Middle frontal gyrus (tissue), 1 donor: ENCODE results near the gene SGTA.

ENCODE experiments used
- DNase-seq: peaks from one replicate; pipeline ENCODE4 v3.0.0-alpha.2; 2015; ENCODE audit warnings: low spot score; ENCODE audit errors: extremely low spot score

SGTA gene

GRCh38 chr19:2771786-2772674, 11.0 kb downstream of the SGTA start:
- no peak for DNase-seq

GRCh38 chr19:2770055-2771013, 12.7 kb downstream of the SGTA start:
- DNase-seq: no peak

DNA sequence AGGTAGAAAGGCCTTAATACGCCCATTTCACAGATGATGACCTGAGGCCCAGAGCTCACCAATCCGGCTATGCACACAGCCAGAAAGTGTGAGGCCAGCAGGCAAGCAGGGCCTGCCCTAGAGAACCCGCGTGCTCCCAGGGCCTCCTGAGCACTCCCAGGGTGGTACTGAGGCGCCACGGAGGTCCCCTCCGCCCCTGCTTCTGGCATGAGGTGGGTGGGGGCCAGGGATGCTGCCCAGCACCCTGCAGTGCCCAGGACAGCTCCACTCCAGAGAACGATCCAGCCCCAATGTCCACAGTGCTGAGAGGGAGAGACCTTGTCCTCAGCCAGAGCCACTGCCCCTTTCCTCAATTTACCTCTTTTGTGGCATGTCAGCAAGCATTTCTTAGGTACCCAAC, 13.9 kb downstream of the SGTA start:
- no peak for DNase-seq

DNA sequence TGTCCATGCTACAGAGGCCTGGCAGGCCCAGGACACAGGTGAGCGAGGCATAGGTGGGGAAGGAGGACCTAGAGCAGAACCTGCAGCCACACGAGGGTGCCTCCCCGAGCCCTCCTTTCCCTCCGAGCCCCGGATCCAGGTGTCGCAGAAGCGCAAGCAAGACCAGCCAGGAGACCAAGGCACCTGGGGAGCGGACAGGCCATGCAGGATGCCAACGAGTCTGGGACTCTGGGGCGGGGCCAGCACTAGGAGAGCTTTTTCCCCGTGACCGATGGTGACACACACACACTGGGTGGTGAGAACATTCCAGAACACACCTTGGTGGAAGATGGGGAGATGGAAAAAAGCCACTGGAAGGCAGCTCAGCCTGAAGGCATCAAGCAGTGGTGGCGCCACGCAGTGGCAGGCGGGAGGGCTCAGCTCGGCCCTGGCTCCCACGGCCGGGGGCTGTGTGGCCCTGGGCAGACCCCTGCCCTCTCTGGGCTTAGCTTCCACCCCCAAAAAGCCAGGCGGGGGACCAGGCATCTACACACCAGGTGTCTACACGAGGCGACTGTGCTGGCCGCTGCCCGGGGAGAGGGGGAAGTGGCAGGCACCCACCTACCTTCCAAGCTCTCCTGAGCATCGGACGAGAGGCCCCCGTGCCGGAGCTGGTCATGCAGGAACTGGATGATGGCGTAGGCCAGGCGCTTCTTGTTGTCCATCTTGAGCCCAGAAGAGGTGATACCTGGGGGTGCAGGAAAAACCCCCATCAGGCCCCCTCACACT, 14.5 kb downstream of the SGTA start:
- no peak for DNase-seq

DNA sequence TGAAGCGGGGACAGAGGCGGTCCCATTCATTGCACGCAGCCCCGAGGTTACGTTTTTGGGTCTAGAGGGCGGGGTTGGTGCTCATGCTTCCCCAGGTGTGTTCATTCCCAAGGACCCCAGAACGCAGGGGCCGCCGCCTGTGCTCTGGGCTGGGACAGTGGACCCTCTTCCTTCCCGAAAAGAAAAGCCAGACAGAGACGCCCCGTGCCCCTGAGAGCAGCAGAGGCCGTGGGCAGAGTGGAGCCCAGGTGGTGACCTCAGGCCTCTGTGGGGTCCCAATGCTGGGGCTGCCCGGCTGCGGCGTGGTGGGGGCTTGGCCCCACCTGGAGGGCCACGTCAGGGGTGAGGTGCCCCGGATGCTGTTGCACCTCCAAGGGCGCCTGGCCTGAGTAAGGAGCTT, 15.4 kb downstream of the SGTA start:
- no peak for DNase-seq

- DNase-seq: no peak
Measured at GRCh38 chr19:2766594-2767372, 16.3 kb downstream of the SGTA start.

DNA sequence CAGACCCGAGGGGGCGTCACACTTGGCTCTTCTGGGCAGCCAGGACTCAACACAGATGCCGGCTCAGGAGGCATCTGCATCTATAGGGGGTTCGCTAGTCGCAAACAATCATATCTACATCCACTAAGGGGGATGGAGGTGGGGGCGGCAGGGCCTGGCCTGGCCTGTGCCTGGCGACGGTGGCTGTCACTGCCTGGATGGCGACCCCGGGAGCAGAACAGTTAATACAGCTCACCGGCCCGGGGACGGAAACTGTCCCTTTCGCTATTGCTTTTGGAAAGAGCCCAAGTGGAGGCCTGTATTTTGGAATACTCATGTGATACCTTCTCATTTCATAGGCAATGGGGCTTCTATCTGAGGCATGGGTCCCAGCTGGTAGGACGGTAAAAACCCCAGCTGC, 17.7 kb downstream of the SGTA start:
- DNase-seq: no peak

DNA sequence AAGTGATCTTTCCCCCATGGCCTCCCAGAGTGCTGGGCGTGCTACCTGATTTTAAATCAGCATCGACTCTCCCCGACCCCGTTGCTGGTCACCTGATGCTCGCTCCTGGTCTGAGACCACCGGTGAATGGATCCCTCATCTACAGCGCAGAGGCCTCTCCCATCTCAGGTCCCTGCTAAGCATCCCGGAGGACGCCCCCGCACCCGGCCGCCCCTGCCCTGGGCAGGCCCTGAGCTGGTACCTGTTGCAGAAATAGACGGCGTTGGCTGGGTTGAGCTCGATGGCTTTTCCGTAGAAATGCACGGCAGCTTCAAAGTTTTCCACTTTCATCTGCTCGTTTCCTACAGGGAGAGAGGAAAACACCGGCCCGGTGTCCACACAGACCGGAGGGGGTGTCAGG, 18.1 kb downstream of the SGTA start:
- no peak for DNase-seq

DNA sequence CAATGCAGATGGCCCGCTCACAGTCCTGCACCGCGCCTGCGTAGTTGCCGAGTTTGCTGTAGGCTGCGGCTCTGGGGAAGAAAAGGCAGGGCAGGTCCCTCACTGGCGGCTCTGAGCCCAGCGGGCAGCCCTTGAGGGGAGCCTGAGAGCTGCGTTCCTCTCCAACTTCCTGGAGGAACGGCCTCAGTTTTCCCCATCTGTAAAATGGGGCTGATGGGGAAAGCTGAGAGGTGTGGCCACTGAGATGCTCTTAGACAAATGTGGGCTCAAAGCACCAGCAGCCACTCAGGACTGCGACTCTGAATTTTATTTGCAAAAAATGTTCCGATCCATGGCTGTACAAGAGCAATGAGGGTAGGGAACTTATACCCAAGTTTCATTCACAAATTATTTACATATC, 19.4 kb downstream of the SGTA start:
- no peak for DNase-seq

- DNase-seq: no peak
Measured at GRCh38 chr19:2762783-2763496, 20.1 kb downstream of the SGTA start.

GRCh38 chr19:2761876-2762782, 20.9 kb downstream of the SGTA start:
- DNase-seq: no peak

DNA sequence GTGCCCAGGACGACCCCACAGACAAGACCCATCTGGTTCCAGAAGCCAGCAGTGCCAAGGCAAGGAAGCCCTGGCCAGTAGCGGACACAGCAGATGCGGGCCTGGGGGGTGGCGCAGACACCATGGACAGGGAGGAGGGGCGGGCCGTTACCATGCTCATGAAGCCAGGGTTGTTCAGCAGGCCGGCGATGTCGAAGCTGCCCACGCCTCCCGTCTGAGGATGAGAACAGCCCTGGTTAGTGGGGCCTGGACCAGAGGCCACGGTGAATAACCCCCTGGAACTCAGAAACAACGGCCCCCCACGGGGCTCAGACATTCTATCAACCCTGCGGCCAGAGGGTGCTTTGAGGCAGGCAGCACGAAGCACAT, 21.8 kb downstream of the SGTA start:
- DNase-seq: no peak

DNA sequence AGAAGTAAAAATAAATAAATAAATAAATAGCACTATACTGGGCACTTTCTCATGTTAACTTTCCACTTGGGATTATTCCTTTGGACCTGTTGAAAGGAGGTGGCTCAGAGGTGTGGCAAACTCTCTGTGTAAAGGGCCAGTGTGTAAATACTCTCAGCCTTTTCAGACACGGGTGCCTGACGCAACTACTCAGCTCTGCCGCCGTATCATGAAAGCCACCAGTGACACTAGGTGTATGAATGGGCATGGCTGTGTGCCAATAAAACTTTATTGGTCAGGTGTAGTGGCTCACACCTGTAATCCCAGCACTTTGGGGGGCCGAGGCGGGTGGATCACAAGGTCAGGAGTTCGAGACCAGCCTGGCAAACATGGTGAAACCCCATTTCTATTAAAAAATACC, 23.1 kb downstream of the SGTA start:
- DNase-seq: no peak

- no peak for DNase-seq
Measured at GRCh38 chr19:2759362-2759761, 23.7 kb downstream of the SGTA start.

DNA sequence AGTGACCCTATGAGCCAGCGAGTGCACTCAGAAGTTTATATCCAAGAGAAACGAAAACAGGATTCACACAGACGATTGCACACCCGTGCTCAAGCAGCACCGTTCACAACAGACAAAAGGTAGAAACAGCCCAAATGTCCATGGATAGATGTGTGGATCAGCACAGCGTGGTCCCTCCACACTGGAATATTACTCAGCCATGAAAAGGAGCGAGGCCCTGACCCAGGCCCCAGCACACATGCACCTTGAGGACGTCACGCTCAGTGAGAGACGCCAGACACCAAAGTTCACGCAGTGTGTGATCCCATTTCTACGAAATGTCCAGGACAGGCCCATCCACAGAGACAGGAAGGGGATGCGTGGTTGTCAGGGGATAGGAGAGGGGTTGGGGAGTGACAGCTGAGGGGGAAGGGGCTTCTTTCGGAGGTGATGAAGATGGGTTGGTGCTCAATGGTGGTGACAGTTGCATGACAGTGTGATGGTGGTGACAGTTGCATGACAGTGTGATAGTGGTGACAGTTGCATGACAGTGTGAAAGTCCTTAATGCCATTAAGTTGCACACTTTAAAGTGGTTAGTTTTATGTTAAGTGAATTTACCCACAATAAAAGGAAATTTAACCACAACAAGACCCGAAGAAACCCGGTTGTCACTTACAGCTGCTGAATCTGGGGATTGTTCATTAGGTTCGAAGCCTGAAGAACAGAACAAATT, 24.3 kb downstream of the SGTA start:
- DNase-seq: no peak

GRCh38 chr19:2756921-2757881, 25.9 kb downstream of the SGTA start:
- no peak for DNase-seq

DNA sequence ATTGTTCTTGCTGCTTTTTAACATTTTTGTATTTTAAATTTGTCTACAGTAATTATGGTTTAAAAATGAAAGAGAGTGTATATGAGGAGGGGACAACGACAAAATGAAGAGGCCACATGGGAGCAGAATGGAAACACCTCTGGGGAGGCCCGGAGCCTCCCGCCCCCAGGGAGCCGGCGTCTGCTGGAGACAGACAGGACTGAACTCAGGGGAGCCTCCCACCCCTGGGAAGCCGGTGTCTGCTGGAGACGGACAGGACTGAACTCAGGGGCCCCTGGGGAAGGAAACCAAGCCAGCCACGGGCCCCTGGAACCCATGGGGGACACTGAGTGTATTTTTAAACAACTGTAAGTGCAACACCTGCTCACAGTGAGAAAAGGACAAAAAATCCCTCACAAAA, 26.6 kb downstream of the SGTA start:
- DNase-seq: no peak
